Occipital lobe (tissue), 2 donors: Measurements from ENCODE around the gene VPS37B. TPM values are rescaled to one million over a fixed set of nuclear protein-coding genes. Genes with fewer than 3 reads are reported as not detected.

ENCODE experiments used
- DNase-seq: peaks from one replicate; lab custom pipeline; 2025; lab: John Stamatoyannopoulos, UW
- total RNA-seq: library from RNA; depleted of rRNA; stranded (reverse); fragments of >200 nt; gene quantifications from one replicate; pipeline ENCODE4 v1.2.3, GENCODE V29; 2014

The VPS37B gene
- total RNA-seq, 1 donor from 2014 or later = 15.3 TPM

- no peak for DNase-seq
Observed at GRCh38 chr12:122841544-122842321, 54.2 kb downstream of the VPS37B start.

GRCh38 chr12:122840580-122841513 lies 55.1 kb downstream of the VPS37B start:
- no peak for DNase-seq

- DNase-seq = no peak
Observed at GRCh38 chr12:122839907-122840554, 55.9 kb downstream of the VPS37B start.

DNA sequence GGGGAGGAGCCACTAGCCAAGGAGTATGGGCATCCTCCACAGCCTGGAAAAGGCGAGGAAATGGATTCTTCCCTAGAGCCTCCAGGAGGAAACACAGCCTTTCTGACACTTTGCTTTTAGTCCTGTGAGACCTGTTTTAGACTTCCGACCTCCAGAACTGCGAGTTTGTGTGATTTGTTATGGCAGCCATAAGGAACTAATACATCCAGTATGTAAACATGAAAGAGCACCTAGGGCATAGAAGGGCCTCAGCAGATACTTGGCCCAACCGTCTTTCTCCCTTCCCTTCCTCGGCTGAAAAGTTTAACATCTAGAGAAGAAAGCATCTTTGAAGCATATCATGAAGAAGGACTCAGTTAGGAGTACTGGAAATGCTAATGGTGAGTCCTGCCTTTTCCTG lies 57.1 kb downstream of the VPS37B start:
- no peak for DNase-seq

GRCh38 chr12:122837306-122838265 lies 58.3 kb downstream of the VPS37B start:
- no peak for DNase-seq

DNA sequence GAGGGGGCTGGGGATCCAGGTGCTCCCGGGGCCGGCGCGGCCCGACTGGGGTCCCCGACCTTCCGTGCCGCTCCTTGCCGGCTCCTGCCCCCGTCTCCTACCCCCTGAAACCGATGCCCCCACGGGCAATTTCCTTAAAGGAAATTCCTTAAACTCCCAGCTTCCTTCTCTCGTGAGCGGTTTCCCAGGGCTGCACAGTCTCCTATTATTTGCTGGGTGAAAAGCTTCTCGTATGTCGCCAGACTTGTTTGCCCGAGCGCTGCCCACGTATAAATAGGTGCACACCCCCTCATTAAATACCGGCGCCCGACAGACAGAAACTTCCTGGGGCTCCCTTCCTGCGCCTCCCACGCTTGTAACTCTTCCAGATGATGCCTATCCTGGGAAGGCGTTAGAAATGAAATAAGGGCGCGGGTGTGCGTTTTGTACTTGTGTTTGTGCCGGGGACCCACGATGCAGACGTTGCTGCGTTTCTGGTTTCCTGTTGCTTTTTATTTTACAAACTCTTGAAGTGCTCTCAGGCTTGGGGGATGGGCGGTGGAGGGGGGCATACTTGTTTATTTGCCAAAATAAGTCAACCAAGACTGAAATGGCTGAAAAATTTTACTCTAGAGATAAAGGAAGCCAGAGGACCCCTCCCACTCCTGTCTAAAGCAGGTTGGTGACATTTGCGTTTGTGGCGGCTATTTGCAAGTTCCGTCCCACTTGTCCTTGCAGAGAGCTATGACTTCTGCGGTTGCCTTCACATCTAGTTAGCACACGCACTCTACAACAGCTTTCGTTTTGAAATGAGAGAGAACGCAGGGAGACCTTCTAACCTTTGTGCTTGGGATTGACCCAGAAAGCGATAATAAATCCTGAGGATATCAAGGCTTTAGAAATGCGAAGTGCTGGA lies 59.6 kb downstream of the VPS37B start:
- DNase-seq = no peak

- DNase-seq = no peak
Observed at GRCh38 chr12:122835750-122836026, 60.2 kb downstream of the VPS37B start.

GRCh38 chr12:122834921-122835749 lies 60.8 kb downstream of the VPS37B start, which contains the start of gene HIP1R:
Gene HIP1R, plus strand, starts transcription at chr12:122835457. Its CDS starts 94 bp downstream, at chr12:122835551.
- DNase-seq = no peak

GRCh38 chr12:122834104-122834920 lies 61.6 kb downstream of the VPS37B start:
- DNase-seq = peak; percentile 58

- DNase-seq = no peak
Observed at GRCh38 chr12:122830517-122831214, 65.3 kb downstream of the VPS37B start.

GRCh38 chr12:122827258-122827657 lies 68.7 kb downstream of the VPS37B start:
- DNase-seq = no peak

DNA sequence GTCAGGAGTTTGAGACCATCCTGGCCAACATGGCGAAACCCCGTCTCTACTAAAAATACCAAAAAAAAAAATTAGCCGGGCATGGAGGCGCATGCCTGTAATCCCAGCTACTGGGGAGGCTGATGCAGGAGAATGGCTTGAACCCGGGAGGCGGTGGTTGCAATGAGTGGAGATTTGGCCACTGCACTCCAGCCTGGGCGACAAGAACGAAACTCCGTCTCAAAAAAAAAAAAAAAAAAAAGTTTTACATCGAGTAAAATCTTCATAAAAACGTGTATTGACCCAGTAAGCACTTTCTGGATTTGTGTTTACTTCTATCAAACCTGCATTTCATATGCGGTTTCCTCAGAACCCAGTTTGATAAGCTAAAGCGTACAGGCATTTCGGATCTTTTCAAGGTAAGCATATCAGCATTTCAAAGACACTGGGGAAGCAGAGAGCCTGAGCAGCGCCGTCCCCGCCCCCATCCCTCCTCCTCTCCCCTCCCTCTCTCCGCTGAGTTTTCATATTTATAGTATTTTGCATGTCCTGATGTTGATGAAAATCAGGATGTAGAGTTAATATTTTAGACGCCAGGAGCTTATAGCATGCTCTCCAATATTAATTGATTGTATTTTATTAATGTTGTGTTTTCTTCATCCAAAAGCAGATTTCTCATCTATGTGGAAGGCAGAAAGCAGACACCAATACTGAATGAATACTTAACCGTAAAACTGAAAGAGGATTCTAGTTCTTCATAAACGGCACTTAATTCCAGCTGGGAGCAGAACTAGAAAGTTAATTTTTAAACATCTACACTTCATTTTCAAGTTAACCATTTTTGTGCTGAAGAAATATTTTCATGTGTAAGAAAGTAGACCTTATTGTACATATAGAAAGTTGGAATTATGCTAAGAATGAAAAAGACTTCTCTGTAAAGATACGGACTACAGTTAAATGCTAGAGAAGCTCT lies 69.9 kb downstream of the VPS37B start:
- DNase-seq = no peak

GRCh38 chr12:122823429-122823828 lies 72.5 kb downstream of the VPS37B start:
- no peak for DNase-seq

DNA sequence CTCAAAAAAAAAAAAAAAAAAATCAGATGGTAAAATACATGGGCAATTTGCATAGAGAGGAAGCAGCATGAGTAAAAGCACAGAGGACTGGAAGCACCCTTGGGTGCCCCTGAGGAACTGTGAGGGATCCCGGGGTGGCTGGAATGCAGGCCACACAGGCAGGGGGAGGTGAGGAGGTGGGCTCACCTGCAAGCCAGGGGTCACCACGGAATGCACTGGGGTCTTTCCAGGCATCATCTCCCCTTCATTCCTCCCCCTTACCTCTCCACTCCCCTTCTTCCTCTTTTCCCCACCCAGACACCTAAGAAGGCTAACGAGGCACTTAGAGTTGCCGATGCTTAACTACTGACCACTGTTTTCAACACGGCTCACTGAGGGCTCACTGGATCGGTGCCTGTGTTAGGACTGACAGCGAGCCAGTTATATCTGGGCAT lies 75.1 kb downstream of the VPS37B start:
- no peak for DNase-seq

- no peak for DNase-seq
Observed at GRCh38 chr12:122820138-122820537, 75.8 kb downstream of the VPS37B start.

DNA sequence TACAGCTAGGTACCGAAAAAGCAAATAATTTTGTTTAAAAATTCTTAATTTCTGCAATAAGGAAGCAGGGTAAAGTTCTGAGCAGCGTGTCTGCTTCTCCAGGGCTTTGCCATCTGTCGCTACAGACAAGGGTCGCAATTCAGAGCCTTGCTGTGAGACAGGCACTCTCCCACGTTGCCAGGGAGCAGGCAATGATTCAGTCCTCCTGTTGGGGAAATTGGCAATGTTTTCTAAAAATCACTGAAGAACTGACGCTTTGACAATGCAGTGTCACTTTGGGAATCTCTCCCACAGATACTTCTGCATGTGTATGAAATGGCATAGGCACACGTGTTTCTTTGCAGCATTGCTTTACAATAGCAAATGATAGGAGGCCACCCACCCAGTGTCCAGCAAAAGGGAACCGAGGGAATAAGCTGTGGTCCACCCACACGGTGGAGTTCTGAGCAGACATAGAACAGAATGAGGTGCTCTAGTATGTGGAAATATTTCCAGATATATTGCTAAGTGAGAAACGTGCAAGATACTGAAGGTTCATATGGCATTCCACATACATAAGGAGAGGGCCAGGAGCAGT lies 76.6 kb downstream of the VPS37B start:
- no peak for DNase-seq
